ENCODE data around the gene APOA4.

APOA4 gene

DNA sequence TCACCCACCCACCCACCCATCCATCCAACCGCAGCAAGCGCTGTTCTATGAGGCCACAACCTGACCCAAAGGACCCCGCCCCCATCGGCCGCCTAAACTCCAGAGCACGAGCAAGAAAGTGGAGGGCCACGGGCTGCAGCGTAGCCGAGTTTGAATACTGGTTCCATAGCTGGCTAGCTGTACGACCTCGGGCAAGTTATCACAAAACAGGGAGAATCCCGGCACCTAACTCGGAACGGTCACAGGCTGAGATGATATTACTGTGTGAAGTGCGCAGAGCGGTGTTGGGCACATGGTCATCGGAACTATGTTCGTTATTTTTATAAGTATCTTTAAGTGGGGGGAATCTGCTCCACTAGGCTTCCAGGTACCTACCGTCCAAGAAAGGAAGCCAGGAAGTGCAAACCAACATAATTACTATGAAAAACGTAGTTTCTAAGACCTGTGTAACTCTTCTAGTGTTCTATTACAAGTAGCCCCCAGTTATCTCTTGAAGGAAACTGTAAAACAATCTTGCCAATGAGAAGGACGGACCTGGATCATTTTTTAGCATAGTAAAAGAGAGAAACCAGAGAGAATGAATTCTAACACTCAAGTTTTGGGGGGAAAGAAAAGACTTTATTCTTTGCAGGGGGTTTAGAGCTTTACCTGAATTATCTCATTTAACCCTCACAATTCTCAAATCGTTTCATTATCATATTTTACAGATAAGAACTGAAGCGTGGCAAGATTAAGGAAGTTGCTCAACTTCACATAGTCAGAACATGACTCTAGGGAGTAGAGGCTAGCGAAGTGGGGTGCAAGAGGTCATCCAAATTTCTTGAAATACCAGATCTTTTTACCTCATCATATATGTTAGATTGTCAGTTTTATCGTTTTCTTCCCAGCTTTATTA is 49.7 kb downstream of the APOA4 start:
- DNase-seq = no peak

DNA sequence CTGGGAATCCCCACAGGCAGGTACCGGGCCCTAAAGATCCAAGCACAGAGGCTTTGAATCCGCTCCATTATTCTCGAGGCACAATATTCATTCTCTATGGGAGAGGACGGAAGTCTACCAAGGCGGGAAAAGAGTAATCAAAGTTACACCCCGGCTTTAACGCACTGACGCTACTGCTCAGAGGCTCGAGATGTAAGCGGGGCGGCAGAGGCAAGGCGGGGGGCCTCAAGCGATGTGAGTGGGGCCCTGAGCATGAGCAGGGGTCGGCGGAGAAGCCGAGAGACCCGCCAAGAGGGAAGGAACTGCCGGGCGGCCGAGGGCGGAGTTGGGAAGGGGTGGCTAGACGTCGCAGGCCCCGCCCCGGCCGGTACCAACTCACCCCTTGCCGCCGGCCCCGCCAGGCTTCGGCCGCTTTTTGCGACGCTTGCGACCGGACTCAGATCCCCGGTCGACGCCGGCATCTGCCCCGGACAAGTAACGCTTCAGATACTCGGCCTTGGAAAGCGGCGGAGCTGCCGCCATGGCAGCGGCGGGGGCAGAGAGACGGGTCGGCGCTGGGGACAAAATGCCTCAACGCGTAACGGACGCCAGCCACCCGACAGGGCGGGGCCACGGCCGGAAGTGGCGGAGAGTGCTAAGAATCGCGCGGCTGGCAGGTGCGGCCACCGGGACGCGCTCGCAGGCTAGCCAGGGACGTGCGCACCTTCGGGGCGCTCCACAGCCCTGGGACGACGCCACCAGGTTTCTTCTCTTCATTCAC is 50.5 kb downstream of the APOA4 start, which contains the start of gene BUD13:
Gene BUD13 (minus strand): TSS at position 545 of the 760 bp plus-strand sequence. CDS start 23 bp downstream, at position 522.
- peak; percentile 96 for DNase-seq

GRCh38 chr11:116771935-116772334 is 51.2 kb downstream of the APOA4 start:
- DNase-seq = no peak

All from stimulated activated CD4-positive, alpha-beta T cell treated with anti-CD3 and anti-CD28 coated beads, Interleukin-15, amount 100 ng/mL, for 24 hours (primary cell).